GM12872 (cell line): ENCODE results near the gene CADPS.

Source experiments
- TF ChIP-seq, protein P1 (sequence below): IDR thresholded peaks from 3 replicates; pipeline ENCODE4 v1.5.1; 2011; ENCODE audit warnings: low read depth, mild to moderate bottlenecking, low read length, moderate library complexity; ENCODE audit not compliant: insufficient read depth

Gene CADPS

GRCh38 chr3:62502315-62503300 is 372.6 kb downstream of the CADPS start:
- TF ChIP-seq, protein P1, sequence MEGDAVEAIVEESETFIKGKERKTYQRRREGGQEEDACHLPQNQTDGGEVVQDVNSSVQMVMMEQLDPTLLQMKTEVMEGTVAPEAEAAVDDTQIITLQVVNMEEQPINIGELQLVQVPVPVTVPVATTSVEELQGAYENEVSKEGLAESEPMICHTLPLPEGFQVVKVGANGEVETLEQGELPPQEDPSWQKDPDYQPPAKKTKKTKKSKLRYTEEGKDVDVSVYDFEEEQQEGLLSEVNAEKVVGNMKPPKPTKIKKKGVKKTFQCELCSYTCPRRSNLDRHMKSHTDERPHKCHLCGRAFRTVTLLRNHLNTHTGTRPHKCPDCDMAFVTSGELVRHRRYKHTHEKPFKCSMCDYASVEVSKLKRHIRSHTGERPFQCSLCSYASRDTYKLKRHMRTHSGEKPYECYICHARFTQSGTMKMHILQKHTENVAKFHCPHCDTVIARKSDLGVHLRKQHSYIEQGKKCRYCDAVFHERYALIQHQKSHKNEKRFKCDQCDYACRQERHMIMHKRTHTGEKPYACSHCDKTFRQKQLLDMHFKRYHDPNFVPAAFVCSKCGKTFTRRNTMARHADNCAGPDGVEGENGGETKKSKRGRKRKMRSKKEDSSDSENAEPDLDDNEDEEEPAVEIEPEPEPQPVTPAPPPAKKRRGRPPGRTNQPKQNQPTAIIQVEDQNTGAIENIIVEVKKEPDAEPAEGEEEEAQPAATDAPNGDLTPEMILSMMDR, result no peak

DNA sequence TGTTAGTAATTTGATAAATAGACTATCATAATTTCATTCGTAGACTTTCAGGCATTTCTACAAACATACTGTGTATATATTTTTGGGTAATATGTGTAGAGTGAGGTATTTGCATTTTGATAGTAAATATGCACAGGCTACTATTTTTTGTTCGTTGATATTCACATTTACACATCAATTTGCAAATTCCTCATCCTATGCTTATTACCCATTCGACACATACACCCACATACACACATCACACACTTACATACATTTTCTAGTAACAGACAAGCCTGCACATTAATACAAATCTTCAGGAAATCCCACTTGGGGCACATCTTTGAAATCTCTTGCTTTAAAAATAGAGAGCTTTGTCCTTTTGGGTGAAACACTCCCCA is 373.9 kb downstream of the CADPS start:
- TF ChIP-seq, protein P1, result no peak

GRCh38 chr3:62500556-62501288 is 374.5 kb downstream of the CADPS start:
- TF ChIP-seq, protein P1, result no peak

GRCh38 chr3:62497156-62497555 is 378.1 kb downstream of the CADPS start:
- TF ChIP-seq, protein P1, result no peak

DNA sequence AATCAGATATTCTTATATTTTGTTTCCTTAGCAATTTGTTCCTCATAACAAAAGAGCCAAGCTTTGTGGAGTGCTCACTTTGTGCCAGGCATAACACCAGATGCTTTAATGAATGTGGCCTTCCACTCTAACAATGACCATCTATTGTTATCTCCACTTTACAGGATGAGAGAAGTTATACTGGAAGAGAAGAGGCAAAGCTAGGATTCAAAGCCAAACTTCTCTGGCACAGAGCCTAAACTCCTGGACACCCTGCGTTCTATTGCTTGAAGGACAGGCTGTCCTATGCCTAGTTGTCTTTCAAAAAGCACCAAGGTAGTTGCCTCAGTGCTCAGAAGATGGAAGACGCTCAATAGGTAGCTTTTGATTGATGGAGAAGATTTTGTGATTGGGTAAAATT is 378.7 kb downstream of the CADPS start:
- TF ChIP-seq, protein P1, result no peak

- TF ChIP-seq, protein P1, result peak; percentile 41; the same call in 2 of the 3 replicates
Observed at GRCh38 chr3:62493109-62493801, 382.0 kb downstream of the CADPS start.

GRCh38 chr3:62482961-62483360 is 392.3 kb downstream of the CADPS start:
- TF ChIP-seq, protein P1, result no peak
